Left lung (tissue), 10 donors: ENCODE data around the gene DCC. TPM values are rescaled to one million over a fixed set of nuclear protein-coding genes. Genes with fewer than 3 reads are reported as not detected.

Source experiments
- ATAC-seq: fragments of 200-7000 bp; cut with Tn5 transposase; one replicate; pipeline ENCODE4 v1.9.1; 2020; ENCODE audit warnings: moderate library complexity
- DNase-seq, 4 donors: peaks; one replicate each; pipeline ENCODE4 v3.0.0-alpha.2; 2013 to 2020
- H3K27ac ChIP-seq, 2 donors: fragments of 200-600 bp; sonication (generic) in 1 of 2; one replicate each; pipeline versions ENCODE4 v1.5.0 to v1.8.0; 2020 to 2021
- H3K27me3 ChIP-seq, 2 donors: fragments of 200-600 bp; sonication (generic) in 1 of 2; one replicate each; pipeline versions ENCODE4 v1.5.0 to v1.8.0; 2020 to 2021
- H3K36me3 ChIP-seq, 2 donors: fragments of 200-600 bp; sonication (generic) in 1 of 2; one replicate each; pipeline versions ENCODE4 v1.5.0 to v1.8.0; 2020 to 2021
- H3K4me1 ChIP-seq, 2 donors: fragments of 200-600 bp; one replicate each; pipeline ENCODE4 v1.8.0; 2021
- H3K4me3 ChIP-seq, 2 donors: fragments of 200-600 bp; sonication (generic) in 1 of 2; one replicate each; pipeline versions ENCODE4 v1.5.0 to v1.8.0; 2020 to 2021; ENCODE audit warnings: mild to moderate bottlenecking in 1 of 2
- H3K9me3 ChIP-seq, 2 donors: fragments of 200-600 bp; sonication (generic) in 1 of 2; one replicate each; pipeline versions ENCODE4 v1.5.0 to v1.8.0; 2020 to 2021
- intact Hi-C, 2 donors: fragments of 100-400 bp; cut with DNase I; formaldehyde crosslinking; loops; one replicate each; pipeline versions ENCODE4 v1.11.2 to v1.14.2; 2022
- polyA plus RNA-seq, 6 donors: library from polyadenylated mRNA; unstranded; fragments of 120-200 nt; gene quantifications; one replicate each; pipeline ENCODE4 v1.2.1, GENCODE V29; 2013; ENCODE audit not compliant: insufficient read length in 6 of 6
- total RNA-seq, 2 donors: library from RNA; stranded (reverse); fragmentation: NEBNext Ultra II Directional; extraction: Animal tissue kit (Norgen Biotek cat#: 25700); gene quantifications; one replicate each; pipeline ENCODE4 v1.2.1, GENCODE V29; 2021
- TF ChIP-seq, protein P1 (sequence below), 2 donors: fragments of 200-600 bp; sonication (generic) in 1 of 2; IDR thresholded peaks; one replicate each; pipeline versions ENCODE4 v1.5.0 to v1.8.0; 2021; ENCODE audit warnings: antibody characterized with exemption in 2 of 2
- donor health status: DM: no; HTN: yes; CAD: no.
- donor health status: DM: no; HTN: no; CAD: no.

The DCC gene
- total and polyA plus RNA-seq, 8 donors, result 0.61 to 3.5 (median 2.1) TPM

DNA sequence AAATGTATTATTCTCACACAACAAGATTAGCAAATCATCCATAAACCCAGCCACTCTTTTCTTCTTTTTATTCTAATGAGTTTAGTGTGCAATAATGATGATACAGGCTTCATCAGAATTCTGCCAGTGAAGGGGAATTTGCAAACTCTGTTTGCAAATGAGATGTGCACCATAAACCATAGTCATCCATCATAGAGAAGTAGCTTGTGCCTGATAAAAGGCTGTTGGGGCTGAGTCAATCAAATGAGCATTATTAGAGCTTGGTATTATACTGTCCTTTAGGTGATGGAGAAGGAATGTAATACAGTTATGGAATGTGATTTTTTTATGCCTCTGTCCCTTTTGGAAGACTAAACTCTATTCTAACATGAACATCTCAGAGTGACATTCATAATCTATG lies 101.8 kb downstream of the DCC start:
- Histone ChIP-seq H3K9me3 (no peaks in the 10 kb centered on the region), H3K4me3 (no peak overlapping the region), H3K36me3 (no peaks in the 10 kb centered on the region), H3K27ac (no peak overlapping the region), H3K27me3 (no peaks in the 10 kb centered on the region), H3K4me1 (no peaks in the 10 kb centered on the region)
- ATAC-seq (no peak), DNase-seq (no peak)
- TF ChIP-seq, protein P1, sequence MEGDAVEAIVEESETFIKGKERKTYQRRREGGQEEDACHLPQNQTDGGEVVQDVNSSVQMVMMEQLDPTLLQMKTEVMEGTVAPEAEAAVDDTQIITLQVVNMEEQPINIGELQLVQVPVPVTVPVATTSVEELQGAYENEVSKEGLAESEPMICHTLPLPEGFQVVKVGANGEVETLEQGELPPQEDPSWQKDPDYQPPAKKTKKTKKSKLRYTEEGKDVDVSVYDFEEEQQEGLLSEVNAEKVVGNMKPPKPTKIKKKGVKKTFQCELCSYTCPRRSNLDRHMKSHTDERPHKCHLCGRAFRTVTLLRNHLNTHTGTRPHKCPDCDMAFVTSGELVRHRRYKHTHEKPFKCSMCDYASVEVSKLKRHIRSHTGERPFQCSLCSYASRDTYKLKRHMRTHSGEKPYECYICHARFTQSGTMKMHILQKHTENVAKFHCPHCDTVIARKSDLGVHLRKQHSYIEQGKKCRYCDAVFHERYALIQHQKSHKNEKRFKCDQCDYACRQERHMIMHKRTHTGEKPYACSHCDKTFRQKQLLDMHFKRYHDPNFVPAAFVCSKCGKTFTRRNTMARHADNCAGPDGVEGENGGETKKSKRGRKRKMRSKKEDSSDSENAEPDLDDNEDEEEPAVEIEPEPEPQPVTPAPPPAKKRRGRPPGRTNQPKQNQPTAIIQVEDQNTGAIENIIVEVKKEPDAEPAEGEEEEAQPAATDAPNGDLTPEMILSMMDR (IDR thresholded peaks at IDR 0.05), result no peak
- intact Hi-C loops, result no loop called here

DNA sequence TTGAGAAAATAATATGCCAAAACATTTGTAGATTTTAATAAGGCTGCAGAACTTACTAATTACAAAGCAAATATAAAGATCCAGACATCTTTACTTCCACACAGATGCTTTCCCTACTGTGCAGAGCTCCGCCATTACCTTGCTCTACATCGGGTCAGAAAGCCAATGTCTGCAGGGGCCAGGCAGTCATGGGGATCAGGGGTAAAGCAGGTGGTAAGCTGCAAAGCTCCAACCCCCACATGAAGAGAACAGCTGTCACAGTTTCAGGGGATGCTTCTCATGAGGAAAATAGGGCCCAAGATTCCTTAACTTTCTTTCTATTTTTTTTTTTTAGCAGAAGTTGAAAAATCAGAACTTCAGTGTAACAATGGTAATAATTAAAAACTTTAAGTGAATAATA lies 102.7 kb downstream of the DCC start:
- intact Hi-C loops, result no loop called here
- Histone ChIP-seq H3K4me3 (no peak overlapping the region), H3K9me3 (no peaks in the 10 kb centered on the region), H3K27me3 (no peaks in the 10 kb centered on the region), H3K36me3 (no peaks in the 10 kb centered on the region), H3K4me1 (no peaks in the 10 kb centered on the region), H3K27ac (no peak overlapping the region)
- no peak for DNase-seq
- no peak for ATAC-seq
- TF ChIP-seq, protein P1 (IDR thresholded peaks at IDR 0.05), result no peak

DNA sequence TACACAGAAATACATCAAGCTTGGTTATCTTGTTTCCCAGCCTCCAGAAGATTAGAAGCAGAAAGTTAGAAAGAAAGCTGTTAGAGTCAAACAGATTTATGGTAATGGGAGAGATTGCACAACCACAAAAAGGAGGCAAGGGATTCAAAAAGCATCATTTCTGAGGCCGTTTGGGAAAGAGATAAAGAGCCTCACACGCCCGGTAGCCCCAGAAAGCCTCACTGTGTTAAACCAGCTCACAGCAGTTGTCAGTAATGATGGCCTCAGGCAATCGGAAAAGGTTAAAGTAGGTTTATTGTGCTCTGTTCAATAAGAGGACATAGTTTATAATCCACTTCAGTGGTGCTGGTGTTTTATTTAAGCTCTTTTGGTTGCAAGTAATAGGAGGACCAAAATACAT lies 111.3 kb downstream of the DCC start:
- no peak for ATAC-seq
- Histone ChIP-seq H3K4me3 (no peak overlapping the region), H3K27ac (no peak overlapping the region), H3K36me3 (no peaks in the 10 kb centered on the region), H3K9me3 (no peaks in the 10 kb centered on the region), H3K27me3 (no peaks in the 10 kb centered on the region), H3K4me1 (no peaks in the 10 kb centered on the region)
- no peak for DNase-seq
- intact Hi-C loops, result no loop called here
- TF ChIP-seq, protein P1 (IDR thresholded peaks at IDR 0.05), result no peak

DNA sequence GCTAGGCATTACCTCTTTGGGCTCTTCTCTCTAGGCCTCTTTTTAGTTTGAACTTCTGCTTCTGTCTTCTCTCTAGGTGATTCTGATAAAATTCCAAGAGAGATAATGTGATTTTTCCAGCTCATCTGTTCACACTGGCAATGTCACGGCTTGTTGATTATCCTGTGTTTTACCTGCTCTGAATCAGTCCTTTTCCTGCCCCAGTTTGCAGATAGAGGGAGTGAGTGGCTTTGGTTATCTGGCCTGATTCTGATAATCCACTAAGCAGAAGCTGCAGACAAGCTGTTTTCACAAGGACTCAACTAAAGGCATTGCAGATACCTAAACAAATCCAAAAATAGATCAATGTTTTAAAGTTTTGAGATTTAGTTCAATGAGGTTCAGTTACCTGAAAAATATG lies 111.9 kb downstream of the DCC start:
- Histone ChIP-seq H3K4me1 (no peaks in the 10 kb centered on the region), H3K27ac (no peak overlapping the region), H3K9me3 (no peaks in the 10 kb centered on the region), H3K4me3 (no peak overlapping the region), H3K36me3 (no peaks in the 10 kb centered on the region), H3K27me3 (no peaks in the 10 kb centered on the region)
- TF ChIP-seq, protein P1 (IDR thresholded peaks at IDR 0.05), result no peak
- no peak for DNase-seq
- intact Hi-C loops, result no loop called here
- ATAC-seq, result no peak

DNA sequence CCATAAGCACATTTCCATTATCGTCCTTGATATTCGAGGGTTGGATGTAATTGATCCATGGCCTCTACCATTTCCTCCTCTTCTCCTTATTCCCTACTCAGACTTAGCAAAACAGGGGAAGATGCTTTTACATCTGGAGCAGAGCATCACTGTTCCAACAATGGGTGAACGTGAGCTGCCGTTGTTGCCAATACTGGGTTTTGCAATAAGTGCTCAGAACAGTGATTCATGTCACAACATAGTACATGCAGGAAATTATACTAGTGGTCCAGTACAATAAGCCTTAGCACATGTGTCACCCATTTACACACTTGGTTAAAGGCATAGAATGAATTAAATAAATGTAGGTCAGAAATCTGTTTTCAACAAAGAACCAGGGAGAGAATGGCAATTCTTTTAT lies 112.4 kb downstream of the DCC start:
- Histone ChIP-seq H3K27me3 (no peaks in the 10 kb centered on the region), H3K4me1 (no peaks in the 10 kb centered on the region), H3K36me3 (no peaks in the 10 kb centered on the region), H3K27ac (no peak overlapping the region), H3K4me3 (no peak overlapping the region), H3K9me3 (no peaks in the 10 kb centered on the region)
- TF ChIP-seq, protein P1 (IDR thresholded peaks at IDR 0.05), result no peak
- intact Hi-C loops, result no loop called here
- no peak for DNase-seq
- no peak for ATAC-seq
